CD4-positive, alpha-beta T cell treated with Interleukin-12 subunit alpha and Interleukin-12 subunit beta, for 1 hour (primary cell): ENCODE measurements around the gene SEC11A.
"Not testable (repeated sequence)": the region's sequence is repeated elsewhere in the genome, so short reads cannot be mapped to it uniquely, and the experiment has no call there.

Source experiments
- DNase-seq: peaks from one replicate; pipeline ENCODE4 v3.0.0-alpha.2; 2020

SEC11A gene

GRCh38 chr15:84736375-84736774 lies 20.4 kb upstream of the SEC11A start:
- peak; percentile 79 for DNase-seq

DNA sequence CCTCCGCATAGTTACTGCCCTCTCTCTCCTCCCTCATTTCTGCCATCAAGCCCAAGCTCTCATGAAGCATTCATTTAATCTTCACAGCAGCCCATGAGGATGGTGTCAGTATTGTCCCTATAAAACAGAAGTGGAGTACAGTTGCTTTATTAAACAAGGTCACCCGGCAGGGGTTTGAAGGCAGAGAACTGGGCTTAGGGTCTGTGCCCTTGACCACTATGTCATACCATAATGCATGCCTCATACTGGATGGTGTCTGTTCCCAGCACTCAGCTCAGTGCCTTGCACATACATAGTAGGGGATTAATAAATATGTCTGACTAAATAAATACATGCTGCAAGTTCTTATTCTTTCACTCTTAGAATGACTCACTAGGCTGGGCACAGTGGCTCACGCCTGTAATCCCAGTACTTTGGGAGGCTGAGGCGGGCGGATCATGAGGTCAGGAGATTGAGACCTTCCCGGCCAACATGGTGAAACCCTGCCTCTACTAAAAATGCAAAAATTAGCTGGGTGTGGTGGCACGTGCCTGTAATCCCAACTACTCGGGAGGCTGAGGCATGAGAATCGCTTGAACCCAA lies 19.6 kb upstream of the SEC11A start:
- not testable (repeated sequence) for DNase-seq

DNA sequence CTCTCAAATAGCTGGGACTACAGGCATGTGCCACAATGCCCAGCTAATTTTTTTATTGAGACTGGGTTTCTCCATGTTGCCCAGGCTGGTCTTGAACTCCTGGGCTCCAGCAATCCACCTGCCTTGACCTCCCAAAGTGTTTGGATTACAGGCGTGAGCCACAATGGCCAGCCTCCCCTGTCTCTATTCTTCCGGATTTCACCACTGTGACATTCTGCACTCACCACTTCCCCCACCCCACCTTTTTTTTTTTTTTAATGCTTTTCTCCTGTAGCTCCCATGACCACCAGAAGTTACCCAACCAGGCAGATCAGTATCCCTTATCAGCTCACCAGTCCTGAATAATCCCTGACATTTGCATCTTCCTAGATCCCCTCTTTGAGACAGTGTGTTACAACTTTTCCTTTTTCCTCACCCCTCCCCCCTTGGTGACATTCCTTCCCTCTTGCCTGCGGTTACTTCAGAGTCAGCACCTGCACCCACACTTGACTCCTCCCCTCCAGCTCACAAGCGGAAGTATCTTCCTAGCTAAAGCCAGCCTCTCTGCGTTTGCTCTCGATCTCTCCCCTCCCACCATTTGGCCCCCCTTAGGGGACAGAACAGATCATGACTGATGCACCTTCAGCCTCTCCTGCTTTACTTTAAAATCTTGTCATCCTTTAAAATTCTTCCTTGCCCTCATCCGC lies 19.0 kb upstream of the SEC11A start:
- DNase-seq = peak; percentile 74

DNA sequence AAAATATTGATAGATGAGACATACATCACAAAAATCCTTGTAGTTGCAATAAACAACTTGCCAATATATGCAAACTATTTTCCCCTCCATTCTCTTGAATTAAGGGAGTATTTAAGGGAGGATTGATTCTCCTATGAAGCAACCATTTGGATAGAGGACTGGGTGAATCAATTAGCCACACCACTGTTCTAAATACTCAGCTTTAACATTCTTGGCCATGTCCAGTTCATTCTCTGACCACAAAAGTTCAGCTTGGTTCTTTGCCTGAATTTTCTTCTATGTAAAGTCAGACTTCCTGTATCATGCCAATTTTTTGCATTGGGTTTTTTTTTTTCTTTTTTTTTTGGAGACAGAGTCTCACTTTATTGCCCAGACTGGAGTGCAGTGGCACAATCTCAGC lies 15.8 kb upstream of the SEC11A start:
- no peak for DNase-seq

GRCh38 chr15:84727429-84727828 lies 11.5 kb upstream of the SEC11A start:
- no peak for DNase-seq

- DNase-seq = peak; percentile 58
Observed at GRCh38 chr15:84725001-84725491, 9.1 kb upstream of the SEC11A start.

DNA sequence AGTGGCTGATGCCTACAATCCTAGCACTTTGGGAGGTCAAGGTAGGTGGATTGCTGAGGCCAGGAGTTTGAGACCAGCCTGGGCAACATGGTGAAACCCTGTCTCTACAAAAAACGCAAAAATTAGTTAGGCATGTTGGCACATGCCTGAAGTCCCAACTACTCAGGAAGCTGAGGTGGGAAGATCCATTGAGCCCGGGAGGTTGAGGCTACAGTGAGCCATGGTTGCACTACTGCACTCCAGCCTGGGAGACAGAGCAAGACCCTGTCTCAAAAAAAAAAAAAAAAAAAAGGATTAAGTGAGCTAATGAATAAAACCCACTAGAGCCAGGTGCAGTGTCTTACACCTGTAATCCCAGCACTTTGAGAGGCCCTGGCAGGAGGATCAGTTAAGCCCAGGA lies 6.7 kb upstream of the SEC11A start:
- DNase-seq = no peak

DNA sequence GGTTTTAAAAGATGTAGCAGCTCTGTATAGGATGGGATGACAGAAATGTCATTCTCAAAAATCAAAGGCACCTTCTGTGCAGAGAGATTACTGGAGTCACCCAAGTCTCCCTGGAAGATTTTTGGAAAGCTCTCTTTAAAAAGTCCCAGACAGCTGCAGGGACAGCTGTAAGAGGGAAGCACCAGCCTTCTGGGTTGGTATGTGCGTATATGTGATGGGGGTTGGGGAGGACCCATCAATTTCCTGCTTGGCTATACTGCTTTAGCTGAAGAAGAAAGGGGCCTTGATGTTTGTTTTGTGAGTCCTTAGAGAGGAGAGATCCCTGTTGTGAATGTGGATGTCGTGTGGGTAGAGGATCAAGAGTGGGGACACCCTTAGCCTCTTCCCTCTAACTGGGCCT lies 5.4 kb upstream of the SEC11A start:
- peak; percentile 31 for DNase-seq

DNA sequence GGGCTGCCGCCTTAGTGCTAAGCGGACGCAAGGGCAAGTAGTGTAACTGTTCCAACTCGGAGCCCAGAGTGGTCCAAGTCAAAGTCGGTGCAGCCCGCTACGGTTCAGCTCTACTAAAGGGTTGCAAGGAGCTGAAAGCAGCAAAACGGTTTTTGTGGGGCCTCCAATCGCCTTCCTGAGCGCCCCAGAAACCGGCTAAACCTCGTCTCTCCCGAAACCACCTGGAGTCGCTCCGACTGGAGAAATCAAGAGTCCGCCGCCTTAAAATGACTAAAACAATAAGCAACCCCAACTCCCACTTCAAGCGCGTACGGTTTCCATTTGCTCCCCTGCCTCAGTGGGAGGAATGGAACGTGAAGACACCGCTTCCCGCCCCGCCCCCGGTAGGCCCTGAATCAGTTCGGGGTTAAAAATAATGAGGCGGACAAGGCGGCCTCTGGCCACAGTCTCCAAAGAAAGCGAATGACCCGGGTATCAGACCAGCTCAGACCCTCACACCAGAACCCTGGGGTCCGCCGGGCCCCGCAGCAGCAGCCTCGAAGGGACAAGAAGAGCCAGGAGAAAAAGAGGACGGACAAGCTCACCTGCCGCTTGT lies 401 bp downstream of the SEC11A start:
- peak; percentile 30 for DNase-seq

DNA sequence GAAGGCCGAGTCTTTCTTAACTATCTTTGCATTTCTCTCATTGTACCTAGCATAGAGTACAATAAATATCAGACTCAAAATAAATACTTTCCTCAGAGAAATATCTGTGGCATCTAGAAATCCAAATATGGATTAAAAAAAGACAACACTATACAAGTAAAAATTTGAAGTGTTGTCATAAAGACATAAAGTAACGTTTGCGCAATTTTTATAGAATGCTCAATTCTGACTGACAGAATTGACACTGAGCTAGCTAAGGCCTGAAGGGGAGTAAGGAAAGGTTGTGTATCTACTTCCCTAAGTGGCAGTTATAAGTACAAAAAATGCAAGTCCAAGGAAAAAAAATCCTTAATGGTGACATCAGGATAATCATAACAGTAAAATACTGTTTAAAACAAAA lies 1.1 kb downstream of the SEC11A start:
- DNase-seq = no peak

DNA sequence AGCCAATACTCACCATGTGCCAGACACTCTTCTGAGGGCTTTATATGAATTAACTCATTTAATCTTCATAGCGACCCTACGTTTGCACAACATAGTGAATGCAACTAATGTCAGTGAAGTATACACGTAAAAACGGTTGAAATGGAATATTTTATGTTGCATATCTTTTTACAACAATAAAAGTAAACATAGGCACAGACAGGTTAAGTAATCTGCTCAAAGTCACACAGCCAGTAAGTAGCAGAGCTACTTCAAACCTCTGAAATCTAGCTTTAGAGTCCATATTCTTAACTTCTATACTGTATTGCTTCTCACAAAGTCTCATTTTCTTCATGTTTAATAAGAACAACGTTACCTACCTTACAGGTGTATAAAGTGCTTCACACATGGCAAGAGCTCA lies 1.6 kb downstream of the SEC11A start:
- DNase-seq = no peak

GRCh38 chr15:84703808-84704207 lies 12.1 kb downstream of the SEC11A start:
- no peak for DNase-seq

DNA sequence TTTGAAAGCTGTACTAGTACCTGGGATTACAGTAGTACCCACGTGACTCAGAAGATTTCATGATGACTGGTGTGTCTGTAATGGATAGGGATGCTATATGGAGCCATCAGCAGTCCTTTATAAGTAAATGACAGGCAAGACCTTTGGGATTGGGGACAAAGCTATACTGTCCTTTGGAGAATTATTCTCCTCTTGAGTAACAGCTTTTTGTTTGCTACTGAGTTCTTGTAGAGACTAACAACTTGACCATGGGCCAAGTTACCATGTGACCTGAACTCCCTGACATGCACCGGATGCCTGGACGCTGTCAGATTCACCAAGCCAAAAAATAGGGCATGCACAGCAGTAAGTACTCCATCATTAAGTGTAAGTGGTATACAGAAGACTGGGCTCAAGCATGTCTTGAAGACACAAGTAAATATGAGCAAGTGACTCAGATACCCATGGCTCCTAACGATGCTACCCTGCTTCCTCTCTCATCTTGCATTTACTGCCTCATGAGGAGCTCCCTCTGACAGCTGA lies 12.9 kb downstream of the SEC11A start:
- no peak for DNase-seq

DNA sequence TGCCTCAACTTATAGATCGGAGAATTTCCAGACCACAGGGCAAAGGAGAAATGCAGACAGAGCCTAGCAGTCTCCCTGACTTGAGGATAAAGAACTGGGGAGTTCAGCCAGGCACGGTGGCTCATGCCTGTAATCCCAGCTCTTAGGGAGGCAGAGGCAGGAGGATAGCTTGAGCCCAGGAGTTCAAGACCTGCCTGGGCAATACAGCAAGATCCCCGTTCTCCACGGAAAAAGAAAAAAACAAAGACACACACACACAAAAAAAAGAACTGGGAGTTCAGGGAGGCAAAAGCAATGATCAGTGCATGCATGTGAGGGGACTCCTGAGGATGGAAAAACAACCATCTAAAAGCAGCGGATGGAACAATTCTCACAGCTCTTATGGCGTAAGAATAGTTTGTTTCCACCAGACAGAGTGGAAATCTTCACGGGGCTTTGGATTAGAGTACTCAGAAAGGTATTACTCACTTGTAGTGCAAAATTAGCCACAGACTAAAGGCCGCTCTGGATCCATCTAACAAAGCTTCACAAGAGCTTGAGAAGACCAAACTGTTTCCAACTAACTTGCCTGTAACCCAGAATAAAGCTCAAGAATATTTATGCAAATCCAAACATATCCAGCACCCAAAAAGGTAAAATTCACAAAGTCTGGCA lies 16.3 kb downstream of the SEC11A start:
- no peak for DNase-seq

- no peak for DNase-seq
Observed at GRCh38 chr15:84697236-84697990, 18.5 kb downstream of the SEC11A start.

DNA sequence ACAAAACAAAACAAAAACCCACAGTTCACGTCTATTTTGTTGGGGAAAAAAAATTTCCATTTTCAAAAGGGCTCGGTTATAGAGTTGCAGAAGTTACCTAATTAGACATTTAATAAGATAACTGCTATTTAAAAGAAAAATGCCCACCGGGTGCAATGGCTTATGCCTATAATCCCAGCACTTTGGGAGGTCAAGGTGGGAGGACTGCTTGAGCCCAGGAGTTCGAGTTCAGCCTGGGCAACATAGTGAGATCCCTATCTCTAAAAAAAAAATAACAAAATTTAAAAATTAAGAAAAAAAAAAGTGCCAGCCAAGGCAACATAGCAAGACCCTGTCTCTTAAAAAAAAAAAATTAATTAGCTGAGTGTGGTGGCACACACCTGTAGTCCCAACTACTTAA lies 19.2 kb downstream of the SEC11A start:
- DNase-seq = no peak

GRCh38 chr15:84690342-84690741 lies 25.6 kb downstream of the SEC11A start:
- no peak for DNase-seq

- no peak for DNase-seq
Observed at GRCh38 chr15:84689858-84690257, 26.1 kb downstream of the SEC11A start.

DNA sequence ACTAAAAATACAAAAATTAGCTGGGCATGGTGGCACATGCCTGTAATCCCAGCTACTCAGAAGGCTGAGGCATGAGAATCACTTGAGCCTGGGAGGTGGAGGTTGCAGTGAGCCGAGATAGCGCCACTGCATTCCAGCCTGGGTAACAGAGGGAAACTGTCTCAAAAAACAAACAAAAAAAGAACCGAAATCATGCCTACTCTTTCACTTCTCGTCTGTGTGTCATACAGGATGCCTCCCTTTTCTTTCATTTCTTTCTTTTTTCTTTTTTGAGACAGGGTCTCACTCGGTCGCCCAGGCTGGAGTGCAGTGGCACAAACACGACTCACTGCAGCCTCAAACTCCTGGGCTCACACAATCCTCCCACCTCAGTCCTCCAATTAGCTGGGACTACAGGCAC lies 29.5 kb downstream of the SEC11A start:
- not testable (repeated sequence) for DNase-seq

DNA sequence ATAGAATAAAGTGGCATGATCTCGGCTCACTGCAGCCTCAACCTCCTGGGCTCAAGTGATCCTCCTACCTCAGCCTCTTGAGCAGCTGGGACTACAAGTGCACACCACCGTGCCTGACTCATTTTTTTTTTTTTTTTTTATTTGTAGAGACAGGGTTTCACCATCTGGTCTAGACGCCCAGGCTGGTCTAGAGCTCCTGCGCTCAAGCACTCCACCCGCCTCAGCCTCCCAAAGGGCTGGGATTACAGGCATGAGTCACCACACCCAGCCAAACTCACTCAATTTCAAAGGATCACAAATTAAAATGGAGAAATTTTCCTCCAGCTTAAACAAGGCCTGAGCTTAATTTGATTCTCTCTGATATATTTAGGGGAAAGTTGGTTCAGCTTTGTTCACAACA lies 30.6 kb downstream of the SEC11A start:
- DNase-seq = no peak

GRCh38 chr15:84684092-84684491 lies 31.8 kb downstream of the SEC11A start:
- no peak for DNase-seq

DNA sequence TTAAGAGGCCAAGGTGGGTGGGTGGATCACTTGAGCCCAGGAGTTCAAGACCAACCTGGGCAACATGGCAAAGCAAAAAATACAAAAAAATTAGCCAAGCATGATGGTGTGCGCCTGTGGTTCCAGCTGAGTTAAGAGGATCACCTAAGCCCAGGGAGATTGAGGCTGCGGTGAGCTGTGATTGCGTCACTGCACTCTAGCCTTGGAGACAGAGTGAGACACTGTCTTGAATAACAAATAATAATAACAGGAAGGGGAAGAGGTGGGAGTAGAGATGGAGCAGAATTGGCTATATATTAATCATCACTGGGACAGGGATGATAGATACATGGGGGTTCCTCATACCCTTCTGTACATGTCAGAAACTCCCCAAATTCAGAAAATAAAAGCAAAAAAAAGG lies 34.1 kb downstream of the SEC11A start:
- peak; percentile 49 for DNase-seq

DNA sequence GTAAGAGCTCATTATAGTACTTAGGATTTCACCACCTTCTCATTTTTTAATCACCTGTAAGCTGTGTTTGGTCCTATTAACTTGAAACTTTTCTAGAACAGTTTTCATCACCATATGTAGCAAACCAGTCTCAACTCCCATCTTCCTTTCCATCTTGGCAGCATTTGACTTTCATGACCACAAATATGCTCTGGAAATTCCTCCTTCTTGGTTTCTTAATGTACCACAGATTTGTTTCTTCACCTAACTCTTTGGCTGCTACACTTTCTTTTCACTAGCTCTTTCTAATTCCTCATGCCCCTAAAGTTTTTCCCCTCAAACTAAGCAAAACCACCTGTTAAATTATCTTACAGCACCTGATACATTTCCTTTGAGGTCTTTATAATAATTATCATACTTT lies 44.7 kb downstream of the SEC11A start:
- no peak for DNase-seq
